Measurements from ENCODE around the gene CTIF.

The CTIF gene

DNA sequence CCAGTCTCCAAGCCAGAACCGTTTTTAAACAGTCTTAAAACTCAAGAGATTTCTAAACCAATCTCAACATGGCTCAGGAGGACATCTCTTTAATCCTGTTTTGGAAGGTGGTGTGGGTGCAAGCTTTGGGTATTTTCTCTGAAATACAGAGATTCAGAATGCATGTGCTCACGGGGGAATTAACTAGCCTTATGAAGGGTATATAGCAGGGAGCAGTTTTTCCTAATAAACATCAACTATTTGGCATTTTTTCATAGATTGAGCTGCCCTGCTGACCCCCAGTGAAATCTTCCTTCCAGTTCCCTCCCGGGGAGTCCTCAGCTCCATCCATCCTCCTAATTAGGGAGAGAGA lies 289.3 kb downstream of the CTIF start:
- DNase-seq, result no peak

DNA sequence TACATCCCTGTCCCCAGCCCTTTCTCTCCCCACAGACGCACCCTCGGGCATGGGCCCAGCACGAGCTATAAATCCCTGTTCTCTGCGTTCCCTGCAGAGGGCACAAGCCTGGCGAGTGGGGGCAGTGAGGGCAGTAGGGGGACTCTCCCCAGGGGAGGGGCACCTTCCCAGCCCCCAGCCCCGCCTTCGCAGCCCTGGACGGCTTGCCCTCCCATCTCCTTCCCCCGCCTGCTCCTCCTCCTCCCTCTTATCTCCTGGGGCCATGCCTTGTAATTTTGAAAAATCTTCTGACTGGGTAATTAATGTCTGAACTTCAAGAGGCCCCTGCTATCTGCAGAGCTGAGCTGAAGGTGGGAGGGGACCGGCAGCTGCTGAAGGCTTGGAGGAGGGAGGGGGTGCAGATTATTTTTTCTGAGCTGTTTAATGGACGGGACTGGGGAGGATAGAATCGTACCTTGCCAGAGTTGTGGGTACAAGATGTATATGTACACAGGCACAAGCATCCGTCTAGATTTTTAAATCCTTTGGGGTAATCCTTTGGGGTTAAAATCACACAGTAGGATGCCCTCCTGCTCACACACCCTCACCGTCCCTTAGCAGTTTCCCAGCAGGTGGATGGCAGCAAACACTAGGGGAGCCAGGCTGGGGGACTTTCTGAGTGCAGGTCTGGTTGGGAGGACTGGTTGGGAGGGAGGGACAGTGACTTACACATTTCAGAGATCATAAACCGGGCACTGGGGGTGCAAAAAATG lies 290.0 kb downstream of the CTIF start:
- DNase-seq, result no peak

DNA sequence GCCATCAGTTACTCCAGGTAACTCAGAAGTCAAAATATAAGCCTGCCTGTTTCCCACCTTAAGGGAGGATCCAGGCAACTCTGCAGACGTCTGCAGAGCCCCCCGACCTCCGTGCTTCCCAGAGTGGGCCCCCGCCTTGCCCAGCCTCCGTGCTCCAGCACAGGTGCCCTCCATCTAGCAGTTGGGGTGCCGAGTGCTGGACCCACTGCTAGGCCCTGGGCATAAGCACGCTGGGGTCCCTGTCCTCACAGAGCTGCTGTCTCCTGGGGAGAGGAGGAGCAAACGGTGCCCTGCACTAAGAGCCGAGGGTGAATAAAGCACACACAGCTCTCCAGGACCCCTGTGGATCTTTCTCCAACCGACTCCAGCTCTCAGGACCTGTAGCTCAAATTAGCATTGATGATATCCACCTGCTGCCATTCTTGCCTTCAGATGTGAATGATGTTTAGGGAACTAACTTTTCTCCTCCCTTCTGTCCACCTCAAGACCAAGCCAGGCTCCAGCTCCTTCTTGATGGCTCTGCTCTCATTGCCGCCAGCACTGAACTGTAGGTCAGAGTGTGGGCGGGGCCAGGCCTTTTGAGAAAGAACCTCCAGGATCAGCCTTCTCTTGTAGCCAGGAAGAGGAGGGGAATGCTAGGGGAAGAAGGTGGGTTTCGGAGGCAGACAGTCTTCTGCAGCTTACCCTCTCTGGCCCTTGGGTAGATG lies 290.8 kb downstream of the CTIF start:
- no peak for DNase-seq

DNA sequence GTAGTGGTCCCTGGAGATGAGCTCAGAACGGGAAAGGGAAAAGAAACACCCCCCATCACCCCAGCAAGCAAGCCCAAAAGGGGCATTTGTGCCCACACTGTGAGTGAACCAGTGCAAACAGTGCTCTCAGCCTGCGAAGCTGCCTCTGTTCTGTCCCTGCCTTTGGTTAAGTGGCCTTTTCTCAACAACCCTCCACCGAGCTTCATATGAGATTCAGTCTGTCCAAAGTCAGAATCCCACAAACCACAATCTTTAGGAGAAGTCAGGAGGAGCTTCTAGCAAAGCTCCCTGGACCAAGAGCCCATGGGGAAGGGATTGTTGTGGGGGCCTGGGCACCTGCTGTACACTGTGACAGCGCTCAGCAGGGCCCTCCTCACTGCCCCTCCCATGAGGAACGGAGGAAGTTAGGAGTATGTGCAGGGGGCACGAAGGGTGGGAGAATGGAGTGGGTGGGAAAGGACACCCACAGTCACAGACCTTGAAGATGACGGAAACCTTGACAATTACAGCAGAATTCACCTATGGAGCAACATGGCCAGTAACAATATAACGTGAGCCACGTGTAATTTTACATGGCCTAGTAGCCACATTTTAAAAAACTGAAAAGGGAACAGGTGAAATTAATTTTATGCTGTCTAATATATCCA lies 292.4 kb downstream of the CTIF start:
- no peak for DNase-seq

DNA sequence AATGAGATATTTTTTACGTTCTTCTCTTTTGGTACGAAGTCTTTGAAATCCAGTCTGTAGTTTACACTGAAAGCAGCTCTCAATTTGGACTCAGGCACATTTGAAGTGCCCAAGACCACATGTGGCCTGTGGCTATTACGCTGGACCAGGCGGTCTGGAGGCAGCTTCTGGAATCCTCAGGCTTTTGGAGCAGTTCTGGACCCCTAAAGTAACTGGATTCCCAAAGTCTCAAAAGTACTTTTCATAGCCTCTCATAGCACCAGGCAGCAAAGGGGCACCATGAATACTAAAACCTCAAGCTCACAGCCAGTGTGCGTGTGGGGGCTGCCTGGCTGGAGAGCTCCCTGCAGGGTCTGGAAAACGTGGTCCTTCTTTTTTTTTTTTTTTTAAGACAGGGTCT lies 293.0 kb downstream of the CTIF start:
- no peak for DNase-seq

DNA sequence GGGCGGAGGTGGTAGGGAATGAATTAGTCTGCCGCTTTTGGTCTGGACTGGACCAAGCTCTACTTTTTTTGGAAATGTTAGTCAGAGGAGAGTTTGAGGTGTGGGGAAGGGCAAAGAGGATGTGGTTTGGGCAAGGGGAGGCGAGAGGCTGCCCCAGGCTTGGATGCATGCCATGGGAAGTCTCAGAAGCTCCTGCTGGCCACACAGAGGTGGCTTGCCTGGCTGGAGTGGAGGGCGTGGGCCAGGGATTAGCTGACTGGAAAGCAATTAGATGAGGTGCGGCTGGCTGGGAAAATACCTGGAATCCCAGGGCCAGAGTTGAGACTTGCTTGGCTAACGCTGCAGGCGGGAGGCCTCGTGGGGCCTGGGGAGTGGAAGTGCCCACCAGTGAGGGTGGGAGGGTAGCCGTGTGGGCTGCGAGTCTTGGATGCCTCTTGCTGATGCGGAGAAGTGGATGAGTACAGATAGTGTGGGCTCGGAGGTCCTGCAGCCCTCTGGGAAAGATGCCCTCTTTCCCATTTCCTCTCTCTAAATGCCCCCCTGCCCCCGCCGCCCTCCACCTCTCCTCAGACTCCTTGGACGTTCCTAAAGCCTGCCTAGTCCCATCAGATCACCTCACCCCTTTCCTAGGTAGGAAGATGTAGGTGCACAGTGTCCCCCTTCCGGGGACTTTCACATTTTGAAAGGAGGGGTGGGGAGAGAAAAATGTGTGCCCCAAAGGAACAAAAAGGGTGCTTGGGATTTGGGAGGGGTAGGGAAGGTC lies 294.3 kb downstream of the CTIF start:
- DNase-seq, result no peak

DNA sequence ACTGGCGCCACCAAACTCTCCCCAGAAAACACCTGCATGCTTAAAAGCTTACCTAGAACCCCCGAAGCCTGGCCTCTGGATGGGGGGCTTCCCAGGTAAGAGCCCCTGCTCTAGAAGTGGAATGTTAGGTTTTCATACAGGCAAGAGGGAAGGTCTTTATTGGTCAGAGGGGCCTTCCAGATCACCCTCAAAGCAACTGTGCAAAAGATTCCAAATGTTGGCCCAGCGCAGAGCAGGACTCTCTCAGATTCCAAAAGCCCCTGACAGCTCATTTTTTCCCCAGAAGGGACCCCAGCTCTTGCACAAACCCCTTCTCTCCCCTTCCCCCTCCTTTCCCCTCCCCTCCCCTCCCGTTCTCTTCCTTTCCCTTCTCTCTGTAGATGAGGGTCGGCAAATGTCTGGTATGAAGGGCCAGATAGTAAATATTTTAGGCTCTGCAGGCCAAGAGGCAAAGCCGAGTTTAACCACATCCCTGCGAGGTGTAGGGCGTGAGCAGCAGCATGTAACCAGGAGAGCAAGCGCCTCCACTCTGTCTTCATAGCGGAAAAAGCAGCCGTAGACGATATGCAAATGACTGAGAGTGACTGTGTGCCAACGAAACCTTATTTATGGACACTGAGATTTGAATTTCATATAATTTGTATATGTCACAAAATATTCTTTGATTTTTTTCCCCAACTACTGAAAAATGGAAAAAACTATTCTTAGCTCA lies 295.0 kb downstream of the CTIF start:
- DNase-seq, result peak in 4 of 6 experiments; percentile 5 to 52 (median 40)

DNA sequence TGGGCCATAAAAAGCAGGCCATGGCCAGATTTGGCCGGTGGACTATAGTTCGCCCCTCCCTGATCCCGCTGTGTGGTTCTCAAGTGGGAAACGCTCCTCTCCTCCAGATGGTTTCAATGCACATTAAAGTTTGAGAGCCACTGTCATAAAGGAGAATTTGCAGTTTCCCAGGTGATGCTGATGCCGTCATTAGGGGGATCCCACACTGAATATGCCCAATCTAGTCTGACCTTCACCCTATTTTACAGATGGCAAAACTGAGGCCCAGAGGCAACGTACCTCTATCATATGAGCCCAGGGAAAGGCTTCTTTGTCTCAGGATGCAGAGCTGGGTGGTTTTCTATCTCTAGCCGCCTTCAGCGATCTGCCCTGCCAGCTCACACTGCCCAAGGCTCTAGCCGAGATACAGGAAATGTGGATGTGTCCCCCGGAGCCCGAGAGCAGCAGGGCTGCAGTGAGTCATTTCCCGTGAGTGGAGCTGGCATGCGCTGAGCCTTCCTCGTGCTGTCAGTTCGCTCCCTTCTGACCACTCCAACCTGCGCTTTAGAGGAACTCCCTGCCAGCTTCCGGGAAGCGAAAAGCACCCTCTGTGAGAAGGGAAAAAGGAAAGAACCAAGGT lies 295.7 kb downstream of the CTIF start:
- DNase-seq, result peak in 5 of 6 experiments; percentile 11 to 36 (median 13)

DNA sequence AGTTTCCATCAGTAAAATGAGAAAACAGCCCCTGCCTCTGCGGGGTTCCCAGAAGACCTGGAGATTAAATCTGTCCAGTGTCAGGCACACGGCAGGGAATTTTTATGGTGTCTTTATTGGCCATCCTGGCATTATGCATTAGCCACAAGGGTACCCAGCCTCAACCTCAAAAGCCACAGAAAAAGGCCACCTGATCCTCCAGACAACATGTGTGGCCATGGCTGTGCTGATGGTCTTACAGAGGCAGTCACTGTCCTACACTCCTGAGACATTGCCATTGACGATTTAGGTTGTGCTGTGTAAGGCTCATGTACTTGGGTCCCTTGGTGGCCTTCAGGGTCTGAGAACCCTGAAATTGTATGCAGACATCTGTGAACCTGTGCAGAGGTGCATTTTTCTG lies 296.3 kb downstream of the CTIF start:
- DNase-seq, result no peak

DNA sequence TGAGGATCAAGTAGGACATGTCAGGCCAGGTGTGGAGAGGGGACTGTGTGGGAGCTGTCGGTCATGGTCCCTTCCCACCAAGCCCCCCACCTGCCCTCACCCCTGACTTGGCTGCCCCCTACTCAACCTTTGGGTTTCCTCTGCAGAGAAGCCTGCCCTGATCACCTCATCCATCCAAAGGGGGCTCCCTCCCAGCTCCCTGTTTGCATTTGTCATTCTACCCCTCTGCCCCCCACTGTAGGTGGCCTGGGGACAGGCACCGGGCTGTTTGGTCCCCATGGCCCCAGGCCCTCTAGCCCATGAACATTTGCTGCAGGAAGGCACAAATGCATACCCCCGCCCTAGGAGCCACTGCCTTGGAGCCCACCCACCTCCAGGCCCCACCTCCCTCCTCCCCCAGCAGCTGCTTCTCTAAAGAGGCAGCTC lies 296.9 kb downstream of the CTIF start:
- DNase-seq, result no peak

DNA sequence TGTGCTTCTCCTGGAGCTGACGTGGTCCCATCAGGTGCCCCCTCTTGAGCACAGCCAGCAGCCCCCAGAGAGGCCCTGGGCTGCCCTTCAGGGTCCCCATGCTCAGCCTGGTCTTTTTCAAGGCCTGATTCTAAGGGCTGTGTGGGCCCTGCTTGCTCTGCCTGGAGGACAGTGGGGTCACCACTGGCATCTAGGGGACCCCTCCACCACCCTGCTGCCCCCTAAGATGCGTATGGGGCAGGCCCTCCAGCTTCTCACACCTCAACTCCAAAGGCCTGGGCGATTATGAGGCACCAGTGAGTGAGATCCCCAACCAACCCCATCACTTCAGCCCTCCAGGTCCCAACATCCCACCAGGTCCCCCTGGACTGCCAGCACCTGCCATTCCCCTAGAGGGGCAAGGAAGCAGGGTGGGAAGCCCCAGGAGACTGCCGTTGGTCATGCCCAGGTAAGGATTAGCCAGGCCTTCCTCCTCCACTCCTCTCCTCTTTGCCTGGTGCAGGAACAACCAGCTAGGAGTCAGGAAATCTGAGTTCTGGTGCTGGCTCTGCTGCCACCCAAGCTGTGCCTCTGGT lies 297.5 kb downstream of the CTIF start:
- no peak for DNase-seq

DNA sequence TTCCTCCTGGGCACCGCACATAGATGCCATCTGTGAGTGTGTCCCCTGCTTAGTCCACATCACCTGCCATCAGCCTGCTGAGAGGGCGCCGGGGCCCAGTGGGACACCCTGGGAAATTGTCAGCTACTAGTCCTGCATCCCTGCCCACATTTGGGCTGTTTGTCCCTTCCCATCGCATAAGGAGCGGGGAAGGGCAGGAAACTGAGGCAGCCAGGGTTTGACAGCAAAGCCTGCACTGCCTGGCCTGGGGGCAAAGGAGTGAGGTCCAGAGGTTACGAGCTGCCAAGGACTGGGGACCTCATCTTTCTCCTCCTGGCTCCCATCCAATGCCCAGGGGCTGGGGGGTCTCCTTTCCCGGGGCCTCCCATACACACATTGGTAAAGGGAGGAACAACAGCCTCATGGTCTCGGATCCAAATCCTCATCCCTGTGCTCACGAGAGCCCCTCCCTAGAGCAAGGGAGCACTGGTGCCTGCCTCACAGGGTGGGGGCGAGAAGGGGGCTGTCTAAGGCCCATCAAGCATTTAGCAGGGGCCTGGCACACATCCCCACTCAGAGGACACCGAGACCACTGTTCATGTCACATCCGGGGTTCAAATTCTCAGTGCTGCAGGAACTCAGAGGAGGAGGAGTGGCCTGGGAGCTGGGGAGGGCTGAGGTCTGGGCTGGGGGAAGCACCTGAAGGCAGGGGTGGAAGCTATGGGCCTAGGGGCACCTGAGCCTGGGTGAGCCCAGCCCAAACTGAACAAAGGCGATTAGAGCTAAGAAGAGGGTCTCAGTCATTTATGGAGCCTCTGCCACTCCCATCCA lies 298.2 kb downstream of the CTIF start:
- DNase-seq, result no peak

DNA sequence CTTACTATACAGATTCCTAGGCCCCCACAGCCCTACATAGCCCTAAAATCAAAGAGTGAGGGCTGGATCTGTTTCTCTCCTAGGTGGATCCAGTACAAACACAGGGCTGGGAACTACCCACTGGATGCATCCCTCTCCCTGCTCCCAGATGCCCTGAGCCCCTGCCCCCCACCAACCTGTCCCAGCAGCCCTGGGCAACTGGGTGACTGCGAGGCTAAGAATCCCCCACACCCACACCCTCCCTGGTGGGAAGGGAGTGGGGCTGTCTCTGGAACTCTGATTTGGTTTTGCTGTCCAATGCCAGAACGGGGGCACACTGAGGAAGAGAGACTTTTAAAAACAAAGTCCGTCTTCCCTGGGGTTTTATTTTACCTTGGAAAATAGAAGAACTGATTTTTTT lies 298.8 kb downstream of the CTIF start:
- no peak for DNase-seq

DNA sequence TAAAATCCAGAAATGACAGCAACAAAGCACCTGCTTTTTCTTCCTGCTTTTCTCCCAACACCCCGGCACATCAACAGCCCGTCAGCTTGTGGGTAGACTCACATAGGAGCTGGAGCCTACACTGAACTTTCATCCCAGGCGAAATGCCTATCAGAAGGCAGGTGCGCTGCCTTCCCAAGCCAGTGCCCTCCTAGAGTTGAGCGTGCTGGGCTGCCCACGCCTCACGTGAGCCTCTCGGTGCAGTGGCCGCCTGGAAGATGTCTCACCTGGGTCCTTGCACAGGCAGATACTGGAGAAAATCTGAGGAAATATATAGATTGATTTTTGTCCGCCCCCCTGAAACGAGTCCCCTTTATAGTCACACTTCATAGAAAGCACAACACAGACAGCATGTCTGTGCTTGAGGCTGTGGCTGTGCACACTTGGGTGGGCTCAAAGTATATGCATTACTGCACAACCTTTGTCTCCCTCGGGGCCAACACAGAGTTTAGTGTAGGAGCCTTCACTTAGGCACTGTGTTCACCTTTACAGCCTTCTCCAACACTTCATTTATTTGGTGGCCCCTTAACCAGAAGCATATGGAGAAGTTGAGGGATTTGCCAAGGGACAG lies 299.4 kb downstream of the CTIF start:
- no peak for DNase-seq

DNA sequence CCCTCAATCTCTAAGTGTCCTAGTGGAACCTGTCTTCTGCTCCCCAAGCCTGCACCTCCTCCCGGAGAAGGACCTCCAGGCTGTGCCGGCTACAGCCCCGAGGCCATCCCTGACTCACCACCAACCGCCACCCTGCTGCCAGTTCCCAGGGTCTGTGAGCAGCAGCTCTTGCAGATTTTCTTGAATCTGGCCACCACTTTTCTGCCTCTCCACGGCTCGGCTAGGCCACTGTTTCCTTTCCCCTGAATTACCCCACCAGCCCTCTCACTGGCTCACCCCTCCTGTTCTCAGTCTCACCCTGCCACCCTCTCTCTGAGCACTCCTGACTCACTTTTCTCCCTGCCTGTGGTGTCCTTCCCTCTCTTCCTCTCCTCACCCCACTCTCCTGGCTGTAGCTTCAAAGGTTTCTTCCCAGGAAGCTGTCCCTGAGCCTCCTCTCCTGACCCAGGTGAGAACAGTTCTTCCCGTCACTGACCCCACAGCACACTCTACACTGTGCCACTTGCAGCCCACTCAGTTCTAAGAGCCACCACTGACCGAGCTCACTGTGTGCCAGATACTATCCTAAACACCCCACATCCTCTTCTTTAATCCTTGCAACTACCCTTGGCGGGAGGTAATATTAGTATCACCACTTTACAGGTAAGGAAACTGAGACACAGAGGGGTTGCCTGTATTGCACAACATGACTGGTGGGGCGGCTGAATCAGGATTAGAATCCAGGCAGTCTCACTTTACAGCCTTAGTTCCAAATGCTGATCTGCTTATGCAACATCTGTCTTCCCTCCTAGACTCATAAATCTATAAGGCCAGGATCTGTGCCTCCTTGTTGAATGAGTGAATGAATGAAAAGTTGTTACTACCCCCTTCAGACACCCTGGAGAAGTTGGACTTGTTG lies 300.3 kb downstream of the CTIF start:
- DNase-seq, result no peak

DNA sequence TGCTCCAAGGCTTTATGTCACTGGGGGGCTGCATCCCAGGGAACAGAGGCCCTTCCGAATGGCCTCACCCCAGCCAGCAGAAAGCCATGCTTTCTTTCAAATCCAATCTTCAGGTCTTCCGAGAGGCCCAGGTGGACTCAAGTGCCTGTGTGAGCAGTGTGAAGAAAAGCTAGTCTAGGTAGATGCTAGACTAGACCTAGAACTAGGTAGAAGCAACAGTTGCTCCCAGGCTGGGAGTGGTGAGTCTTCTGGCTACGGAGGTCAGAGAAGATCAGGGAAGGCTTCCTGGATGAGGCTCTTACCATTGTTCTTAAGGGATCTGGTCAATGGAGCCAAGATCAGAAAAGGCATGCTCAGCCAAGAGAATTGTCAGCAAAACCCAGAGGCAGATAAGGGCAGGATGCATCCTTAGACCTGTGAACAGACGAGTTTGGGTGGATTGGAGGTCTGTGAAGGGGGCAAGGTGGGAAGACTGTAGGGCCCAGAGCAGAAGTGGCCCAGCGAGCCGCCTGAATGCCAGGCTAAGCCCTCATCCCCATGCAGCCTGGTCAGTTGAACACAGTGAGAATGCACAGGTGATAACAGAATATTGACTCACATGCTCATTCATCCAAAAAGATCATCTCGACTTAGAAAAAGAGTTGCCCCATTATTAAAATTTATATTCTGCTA lies 301.1 kb downstream of the CTIF start:
- DNase-seq, result no peak

DNA sequence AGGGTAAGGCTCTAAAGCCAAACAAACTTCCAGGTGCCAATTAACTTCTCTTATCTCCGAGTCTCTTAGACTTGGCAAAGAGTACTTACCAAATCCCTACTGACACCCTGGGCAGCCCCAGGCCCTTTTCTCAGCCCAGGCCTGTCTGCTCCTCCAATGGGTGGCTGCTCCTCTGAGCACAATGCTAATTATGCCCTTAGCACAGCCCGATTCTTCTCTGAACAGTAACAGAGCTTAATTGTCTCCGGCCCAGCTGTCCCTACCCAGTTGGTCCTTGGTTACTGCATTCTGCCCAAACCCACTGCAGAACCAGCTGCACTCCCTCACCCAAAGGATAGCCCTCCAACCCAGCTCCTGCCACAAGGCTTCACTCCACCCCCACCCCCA lies 301.7 kb downstream of the CTIF start:
- DNase-seq, result no peak

DNA sequence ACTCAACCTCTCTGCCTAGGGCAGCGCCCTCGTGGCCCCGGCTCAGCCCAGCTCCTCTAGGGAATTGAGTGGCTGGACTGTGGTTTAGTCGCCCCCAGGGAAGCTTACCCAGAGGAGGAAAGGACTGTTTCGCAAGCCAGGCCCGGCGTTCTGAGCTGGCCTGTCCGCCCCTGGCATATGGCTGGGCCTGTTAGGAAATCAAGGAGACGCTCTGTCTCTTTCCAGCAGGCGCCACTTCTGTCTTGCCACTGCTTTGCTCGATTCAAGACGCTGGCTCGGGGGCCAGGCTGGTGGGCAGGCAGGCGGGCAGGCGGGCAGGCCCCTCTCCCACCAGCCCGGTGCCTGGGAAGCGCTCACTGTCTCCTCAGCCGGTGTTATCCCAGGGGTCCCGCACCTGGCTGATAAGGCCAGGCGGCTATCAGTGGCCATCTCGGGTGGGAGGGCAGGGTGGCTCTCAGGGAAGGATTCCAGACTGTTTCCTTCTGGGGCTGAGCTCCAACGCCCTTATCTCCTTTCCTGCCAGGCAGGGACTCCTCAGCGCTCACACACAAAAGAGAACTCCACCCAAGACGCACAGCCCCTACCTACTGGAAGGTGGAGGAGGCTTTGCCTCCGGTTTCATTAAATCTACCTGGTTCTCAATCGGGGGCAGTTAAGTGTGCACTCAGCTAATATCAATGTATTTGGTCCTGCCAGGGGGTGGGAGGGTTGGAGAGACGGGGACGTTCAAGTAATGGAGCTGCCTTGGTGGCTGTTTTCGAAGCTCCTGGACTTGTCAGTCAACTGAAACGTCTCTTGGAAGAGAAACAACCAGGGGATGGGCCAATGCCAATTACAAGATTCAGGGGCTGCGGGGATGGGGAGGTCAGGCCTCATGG lies 302.8 kb downstream of the CTIF start:
- DNase-seq, result no peak

Data from stimulated activated naive CD4-positive, alpha-beta T cell (primary cell).